Astrocyte of the spinal cord (primary cell): ENCODE measurements around the gene PKD2.
"Not testable (repeated sequence)": the region's sequence is repeated elsewhere in the genome, so short reads cannot be mapped to it uniquely, and the experiment has no call there.

Experiments used
- DNase-seq: peaks from one replicate; pipeline ENCODE4 v3.0.0; 2011; ENCODE audit warnings: low read depth, low spot score
- H3K4me3 ChIP-seq: 2 replicates; pipeline ENCODE4 v1.5.1; 2011; ENCODE audit warnings: low read depth, mild to moderate bottlenecking, low read length, moderate library complexity
- CTCF ChIP-seq: IDR thresholded peaks from 2 replicates; pipeline ENCODE4 v1.5.1; 2012; ENCODE audit warnings: low read depth, mild to moderate bottlenecking, low read length, inconsistent platforms
- in situ Hi-C: cut with HindIII; loops from 2 replicates; pipeline ENCODE4 v1.10.0; 2017; ENCODE audit warnings: low sequenced_read_pairs

The PKD2 gene

GRCh38 chr4:87985097-87985886, 22.1 kb upstream of the PKD2 start:
- in situ Hi-C loops: no loop called here
- no peak overlapping the region for H3K4me3 ChIP-seq
- peak; percentile 82 for TF ChIP-seq CTCF
- peak; percentile 50 for DNase-seq

- DNase-seq: no peak
- no peak overlapping the region for H3K4me3 ChIP-seq
- in situ Hi-C loops: no loop called here
- no peak for TF ChIP-seq CTCF
Measured at GRCh38 chr4:87985887-87986200, 21.6 kb upstream of the PKD2 start.

GRCh38 chr4:87986508-87986907, 20.9 kb upstream of the PKD2 start:
- no peak for DNase-seq
- no peak for TF ChIP-seq CTCF
- in situ Hi-C loops: no loop called here
- no peak overlapping the region for H3K4me3 ChIP-seq

- in situ Hi-C loops: no loop called here
- no peak overlapping the region for H3K4me3 ChIP-seq
- no peak for TF ChIP-seq CTCF
- no peak for DNase-seq
Measured at GRCh38 chr4:87989765-87990164, 17.7 kb upstream of the PKD2 start.

GRCh38 chr4:87995435-87995834, 12.0 kb upstream of the PKD2 start:
- DNase-seq: no peak
- no peak for TF ChIP-seq CTCF
- in situ Hi-C loops: no loop called here

GRCh38 chr4:87999191-87999691, 8.2 kb upstream of the PKD2 start:
- H3K4me3 ChIP-seq, DNase-seq, in situ Hi-C loops: not testable (repeated sequence)

More at GRCh38 chr4:87995435-87995834, 12.0 kb upstream of the PKD2 start:
- no peak overlapping the region for H3K4me3 ChIP-seq

- no peak overlapping the region for H3K4me3 ChIP-seq
- in situ Hi-C loops: no loop called here
- TF ChIP-seq CTCF: no peak
- no peak for DNase-seq
Measured at GRCh38 chr4:88001871-88002270, 5.6 kb upstream of the PKD2 start.
